Liver (tissue), 9 donors: ENCODE data around the gene SGPP1. TPM values are rescaled to one million over a fixed set of nuclear protein-coding genes. Genes with fewer than 3 reads are reported as not detected.

Source experiments
- DNase-seq: peaks from one replicate; pipeline ENCODE4 v3.0.0-alpha.2; 2017; ENCODE audit warnings: low spot score
- H3K27ac ChIP-seq, 2 donors: one replicate each; pipeline ENCODE4 v1.7.0; 2013; ENCODE audit warnings: inconsistent platforms in 2 of 2, low read length in 2 of 2, control low read depth in 1 of 2, low read depth in 1 of 2, mild to moderate bottlenecking in 1 of 2
- H3K27me3 ChIP-seq, 4 donors: one replicate each; pipeline versions ENCODE4 v1.6.1 to v1.7.0; 2013; ENCODE audit warnings: low read length in 3 of 4, inconsistent platforms in 1 of 4, mild to moderate bottlenecking in 1 of 4, moderate library complexity in 1 of 4; ENCODE audit not compliant: control insufficient read depth in 4 of 4, insufficient read depth in 4 of 4
- H3K36me3 ChIP-seq, 4 donors: one replicate each; pipeline versions ENCODE4 v1.6.1 to v1.7.0; 2013; ENCODE audit warnings: low read length in 3 of 4, mild to moderate bottlenecking in 3 of 4, low read depth in 1 of 4, moderate library complexity in 1 of 4; ENCODE audit not compliant: control insufficient read depth in 4 of 4, insufficient read depth in 3 of 4
- H3K4me1 ChIP-seq, 4 donors: one replicate each; pipeline versions ENCODE4 v1.6.1 to v1.7.0; 2013; ENCODE audit warnings: low read length in 3 of 4, mild to moderate bottlenecking in 3 of 4, moderate library complexity in 1 of 4; ENCODE audit not compliant: control insufficient read depth in 4 of 4, insufficient read depth in 4 of 4
- H3K4me3 ChIP-seq, 3 donors: one replicate each; pipeline versions ENCODE4 v1.6.1 to v1.7.0; 2013; ENCODE audit warnings: low read length in 3 of 3, control low read depth in 1 of 3, low read depth in 1 of 3, mild to moderate bottlenecking in 1 of 3
- H3K9ac ChIP-seq, 2 donors: one replicate each; pipeline ENCODE4 v1.7.0; 2013; ENCODE audit warnings: low read length in 2 of 2, mild to moderate bottlenecking in 2 of 2, moderate library complexity in 2 of 2, control low read depth in 1 of 2, low read depth in 1 of 2
- H3K9me3 ChIP-seq, 4 donors: one replicate each; pipeline versions ENCODE4 v1.6.1 to v1.7.0; 2013; ENCODE audit warnings: low read length in 3 of 4; ENCODE audit not compliant: control insufficient read depth in 4 of 4
- CTCF ChIP-seq: fragments of 150-350 bp; IDR thresholded peaks from 2 replicates; pipeline ENCODE4 v1.5.1; 2017; ENCODE audit warnings: improper control_type of control experiment, low read depth, low read length; ENCODE audit not compliant: missing input control
- FOXA1 ChIP-seq: IDR thresholded peaks from 2 replicates; pipeline ENCODE4 v1.6.1; 2016; ENCODE audit warnings: antibody characterized with exemption
- GABPA ChIP-seq, 2 donors: IDR thresholded peaks in 1 of 2; conservative IDR thresholded peaks in 1 of 2; 2 replicates each; pipeline ENCODE4 v1.6.1; 2016; ENCODE audit warnings: antibody characterized with exemption in 2 of 2, mild to moderate bottlenecking in 1 of 2, moderate library complexity in 1 of 2
- HNF4A ChIP-seq, 2 donors: conservative IDR thresholded peaks; 2 replicates each; pipeline ENCODE4 v1.6.1; 2016; ENCODE audit warnings: antibody characterized with exemption in 2 of 2, mild to moderate bottlenecking in 2 of 2
- HNF4G ChIP-seq: IDR thresholded peaks from 2 replicates; pipeline ENCODE4 v1.6.1; 2016; ENCODE audit warnings: antibody characterized with exemption
- JUND ChIP-seq, 2 donors: IDR thresholded peaks; 2 replicates each; pipeline ENCODE4 v1.6.1; 2016; ENCODE audit warnings: antibody characterized with exemption in 2 of 2
- NR2F2 ChIP-seq: IDR thresholded peaks from 2 replicates; pipeline ENCODE4 v1.6.1; 2016; ENCODE audit warnings: antibody characterized with exemption
- RAD21 ChIP-seq, 2 donors: IDR thresholded peaks; 2 replicates each; pipeline ENCODE4 v1.6.1; 2016; ENCODE audit warnings: antibody characterized with exemption in 2 of 2, mild to moderate bottlenecking in 2 of 2
- REST ChIP-seq: IDR thresholded peaks from 2 replicates; pipeline ENCODE4 v1.6.1; 2016; ENCODE audit warnings: antibody characterized with exemption, mild to moderate bottlenecking
- RXRA ChIP-seq, 2 donors: IDR thresholded peaks; 2 replicates each; pipeline ENCODE4 v1.6.1; 2017 to 2018; ENCODE audit warnings: antibody characterized with exemption in 2 of 2, mild to moderate bottlenecking in 1 of 2
- SP1 ChIP-seq: IDR thresholded peaks from 2 replicates; pipeline ENCODE4 v1.6.1; 2018; ENCODE audit warnings: antibody characterized with exemption, mild to moderate bottlenecking
- TAF1 ChIP-seq: conservative IDR thresholded peaks from 2 replicates; pipeline ENCODE4 v1.6.1; 2016; ENCODE audit warnings: antibody characterized with exemption, mild to moderate bottlenecking
- YY1 ChIP-seq: IDR thresholded peaks from 2 replicates; pipeline ENCODE4 v1.6.1; 2016; ENCODE audit warnings: antibody characterized with exemption, mild to moderate bottlenecking
- ZBTB33 ChIP-seq: IDR thresholded peaks from 2 replicates; pipeline ENCODE4 v1.6.1; 2016; ENCODE audit warnings: antibody characterized with exemption
- WGBS: extraction: QIAGEN DNeasy Blood & Tissue Kit; methylation state at CpG from one replicate; pipeline ENCODE4 v1.1.7; 2013; 5-methylcytosine and 5-hydroxymethylcytosine counted together
- polyA plus RNA-seq, 2 donors: library from polyadenylated mRNA; stranded (reverse) in 1 of 2; unstranded in 1 of 2; fragments of 200-250 nt in 1 of 2; fragments of >200 nt in 1 of 2; fragmentation: Nextera tagmentation in 1 of 2; extraction: Ambion mirVana in 1 of 2; gene quantifications; one replicate each; pipeline versions ENCODE4 v1.2.1 to v1.2.3, GENCODE V29; 2013 to 2015
- total RNA-seq, 2 donors: library from RNA; depleted of rRNA; stranded (reverse); fragments of >200 nt; gene quantifications; one replicate each; pipeline ENCODE4 v1.2.3, GENCODE V29; 2014
- donor health status: healthy.
- donor health status: healthy.
- donor health status: healthy.
- donor health status: healthy.
- donor health status: healthy.

SGPP1 gene, protein sequence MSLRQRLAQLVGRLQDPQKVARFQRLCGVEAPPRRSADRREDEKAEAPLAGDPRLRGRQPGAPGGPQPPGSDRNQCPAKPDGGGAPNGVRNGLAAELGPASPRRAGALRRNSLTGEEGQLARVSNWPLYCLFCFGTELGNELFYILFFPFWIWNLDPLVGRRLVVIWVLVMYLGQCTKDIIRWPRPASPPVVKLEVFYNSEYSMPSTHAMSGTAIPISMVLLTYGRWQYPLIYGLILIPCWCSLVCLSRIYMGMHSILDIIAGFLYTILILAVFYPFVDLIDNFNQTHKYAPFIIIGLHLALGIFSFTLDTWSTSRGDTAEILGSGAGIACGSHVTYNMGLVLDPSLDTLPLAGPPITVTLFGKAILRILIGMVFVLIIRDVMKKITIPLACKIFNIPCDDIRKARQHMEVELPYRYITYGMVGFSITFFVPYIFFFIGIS
- total RNA-seq (10 to 100 TPM; 17.6 to 32.3 TPM), polyA plus RNA-seq (10 to 100 TPM; 12.3 to 13.6 TPM)

DNA sequence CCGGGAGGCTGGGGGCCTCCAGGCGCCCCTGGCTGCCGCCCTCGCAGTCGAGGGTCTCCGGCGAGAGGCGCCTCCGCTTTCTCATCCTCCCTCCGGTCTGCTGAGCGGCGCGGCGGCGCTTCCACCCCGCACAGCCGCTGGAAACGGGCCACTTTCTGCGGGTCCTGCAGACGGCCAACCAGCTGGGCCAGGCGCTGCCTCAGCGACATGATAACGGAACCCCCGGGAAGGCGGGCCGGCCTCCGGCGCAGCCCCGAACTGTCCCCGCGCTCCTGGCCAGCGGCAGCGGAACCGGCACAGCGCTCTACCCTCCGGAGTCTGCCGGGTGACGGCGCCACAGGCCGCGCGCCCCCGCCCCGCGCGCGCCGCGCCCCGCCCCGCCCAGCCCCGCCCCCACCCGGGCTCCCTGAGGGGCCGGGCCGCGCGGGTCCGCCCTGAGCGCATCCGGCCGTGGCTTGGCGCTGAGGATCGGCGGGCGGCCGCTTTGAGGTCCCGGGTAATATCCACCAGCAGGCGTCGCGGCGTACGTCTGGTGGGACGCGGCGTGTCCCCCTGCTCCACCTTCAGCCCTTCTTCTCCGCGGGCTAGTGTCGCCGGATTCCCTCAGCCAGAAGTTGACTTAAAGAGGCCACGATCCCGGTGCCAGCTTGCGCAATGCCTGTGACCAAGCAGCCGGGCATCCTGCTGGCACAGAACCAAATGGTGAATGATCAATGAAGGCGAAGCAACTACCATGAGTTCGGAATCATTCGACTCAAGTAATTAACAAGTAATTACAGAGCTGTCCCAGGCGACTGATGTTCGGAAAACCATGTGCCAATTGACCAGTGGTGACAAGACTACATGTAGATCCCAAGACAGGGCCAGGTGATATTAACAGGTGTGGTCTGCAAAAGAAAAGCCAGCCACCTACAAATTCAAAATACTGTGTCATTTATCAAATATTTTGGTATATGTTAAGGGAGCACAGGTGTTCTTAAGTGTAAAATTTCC, at the start of gene SGPP1:
Gene SGPP1 (minus strand): TSS at position 330 of the 993 bp plus-strand sequence. CDS start 121 bp downstream, at position 209.
- Histone ChIP-seq H3K4me3 (peak within 1 kb of the TSS; percentile 92 to 100 (median 99)), H3K9ac (peak within 1 kb of the TSS; percentile 88 to 96), H3K4me1 (peaks cover 3 to 24% (median 7%) of the 10 kb centered on the region in 4 donors), H3K27me3 (no peaks in the 10 kb centered on the region), H3K9me3 (no peaks in the 10 kb centered on the region), H3K36me3 (no peaks in the 10 kb centered on the region), H3K27ac (peak within 1 kb of the TSS; percentile 84 to 95)
- peak; percentile 40 for TF ChIP-seq SP1
- TF ChIP-seq FOXA1: no peak
- peak; percentile 43 to 54 for TF ChIP-seq RXRA (IDR thresholded peaks at IDR 0.05)
- TF ChIP-seq NR2F2: no peak
- no peak for TF ChIP-seq ZBTB33
- TF ChIP-seq HNF4A (conservative IDR thresholded peaks at IDR 0.05): peak; percentile 27 to 35
- no peak for TF ChIP-seq CTCF
- peak; percentile 43 for TF ChIP-seq REST
- peak in 1 of 2 donors; percentile 35 for TF ChIP-seq RAD21 (IDR thresholded peaks at IDR 0.05)
- TF ChIP-seq YY1: peak; percentile 46
- WGBS: under 1% methylated on average over 88 of the region's 88 CpGs
- DNase-seq: peak; percentile 80

DNA sequence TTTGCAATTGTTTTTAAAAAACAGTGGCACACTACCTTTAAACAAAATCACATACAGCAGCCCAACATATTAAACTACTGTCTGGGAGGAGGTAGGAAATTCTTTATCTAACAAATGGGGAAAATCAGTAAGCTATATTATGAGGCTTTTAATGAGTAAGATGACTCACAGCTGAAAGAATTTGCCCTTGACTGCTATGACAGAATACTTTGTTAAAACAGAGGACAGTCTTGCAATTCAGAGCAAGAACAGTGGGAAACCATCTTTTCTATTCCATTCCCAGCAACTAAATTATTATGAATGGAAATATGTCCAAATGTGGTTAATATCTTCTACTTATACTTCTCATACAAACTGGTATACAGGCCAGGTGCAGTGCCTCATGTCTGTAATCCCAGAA, 49.2 kb upstream of the SGPP1 start:
- DNase-seq: no peak
- TF ChIP-seq GABPA (IDR thresholded peaks at IDR 0.05 in 1 of 2, conservative IDR thresholded peaks at IDR 0.05 in 1 of 2): no peak
- TF ChIP-seq JUND (IDR thresholded peaks at IDR 0.05): peak in 1 of 2 donors; percentile 24
- TF ChIP-seq TAF1: no peak
- no peak for TF ChIP-seq HNF4G
- H3K27ac ChIP-seq: no peak overlapping the region

More for the DNA sequence above, 49.2 kb upstream of the SGPP1 start:
- Histone ChIP-seq H3K9me3 (no peaks in the 10 kb centered on the region), H3K36me3 (no peaks in the 10 kb centered on the region), H3K4me3 (no peak overlapping the region), H3K27me3 (no peaks in the 10 kb centered on the region), H3K9ac (no peak overlapping the region), H3K4me1 (no peaks in the 10 kb centered on the region)
